A549 (cell line): ENCODE measurements around the gene ABHD17A. TPM values are rescaled to one million over a fixed set of nuclear protein-coding genes. Genes with fewer than 3 reads are reported as not detected.
A peak's percentile ranks its signal among the peaks of the same experiment; 100 is the strongest.
"Not testable (repeated sequence)": the region's sequence is repeated elsewhere in the genome, so short reads cannot be mapped to it uniquely, and the experiment has no call there.

Experiments
- ATAC-seq, 2 experiments: fragments of 200-7000 bp in 1 of 2; fragments of >200 bp in 1 of 2; cut with Nextera tagmentation in 1 of 2; cut with Tn5 transposase in 1 of 2; 3 replicates each; pipeline versions ENCODE4 v1.8.0 to v1.9.1; 2018 to 2020; ENCODE audit warnings: mild to moderate bottlenecking in 1 of 2, moderate library complexity in 1 of 2
- CTCF ChIA-PET: fragments of 300-600 bp; sonication (Branson Sonifier 250); formaldehyde crosslinking; extraction: SDS; loops from one replicate; lab custom pipeline; 2021; ENCODE audit warnings: antibody characterized with exemption, inconsistent platforms; lab: Yijun Ruan, JAX
- POLR2A ChIA-PET: fragments of 350-600 bp; formaldehyde crosslinking; extraction: SDS; loops from one replicate; lab custom pipeline; 2021; ENCODE audit warnings: antibody characterized with exemption, inconsistent platforms; lab: Yijun Ruan, JAX
- DNase-seq, 2 experiments: peaks; one replicate each; pipeline versions ENCODE4 v3.0.0 to v3.0.0-alpha.2; 2011 to 2016; ENCODE audit warnings: low read depth in 1 of 2, low spot score in 1 of 2
- FAIRE-seq: peaks from 2 replicates; lab custom pipeline; 2011; peaks lifted over from hg19 to GRCh38; lab: Jason Lieb, UNC
- H3K27ac ChIP-seq, 2 experiments: fragments of >200 bp; sonication (Bioruptor Twin); formaldehyde crosslinking; 3 replicates each; pipeline ENCODE4 v1.5.1; 2016 to 2017
- H3K4me1 ChIP-seq: fragments of >200 bp; sonication (Bioruptor Twin); formaldehyde crosslinking; 3 replicates; pipeline ENCODE4 v1.6.1; 2016
- H3K4me2 ChIP-seq: fragments of >200 bp; sonication (Bioruptor Twin); formaldehyde crosslinking; 3 replicates; pipeline ENCODE4 v1.6.1; 2016
- H3K4me3 ChIP-seq: fragments of >200 bp; sonication (Bioruptor Twin); formaldehyde crosslinking; 3 replicates; pipeline ENCODE4 v1.5.1; 2016
- H3K9me3 ChIP-seq: fragments of >200 bp; sonication (Bioruptor Twin); formaldehyde crosslinking; 3 replicates; pipeline ENCODE4 v1.6.1; 2016
- BHLHE40 ChIP-seq: IDR thresholded peaks from 2 replicates; pipeline ENCODE4 v1.6.1; 2012; ENCODE audit warnings: low read depth, low read length, inconsistent platforms
- CEBPB ChIP-seq, 2 experiments: fragments of >200 bp in 1 of 2; sonication (Bioruptor Twin) in 1 of 2; formaldehyde crosslinking in 1 of 2; IDR thresholded peaks; 2 replicates each; pipeline ENCODE4 v1.6.1; 2012 to 2016
- JUN ChIP-seq, 2 experiments: fragments of >200 bp; sonication (Bioruptor Twin); formaldehyde crosslinking; IDR thresholded peaks; 2 replicates in 1 of 2; 3 replicates in 1 of 2; pipeline ENCODE4 v1.6.1; 2016 to 2017
- MAZ ChIP-seq: fragments of 150-350 bp; IDR thresholded peaks from 2 replicates; pipeline ENCODE4 v1.6.1; 2014; ENCODE audit warnings: antibody characterized with exemption, low read depth, low read length, borderline replicate concordance
- NFE2L2 ChIP-seq: fragments of 150-350 bp; conservative IDR thresholded peaks from 2 replicates; pipeline ENCODE4 v1.6.1; 2014; ENCODE audit warnings: low read length
- RAD21 ChIP-seq, 2 experiments: fragments of >200 bp in 1 of 2; sonication (Bioruptor Twin) in 1 of 2; formaldehyde crosslinking in 1 of 2; IDR thresholded peaks in 1 of 2; conservative IDR thresholded peaks in 1 of 2; 2 replicates in 1 of 2; 3 replicates in 1 of 2; pipeline ENCODE4 v1.6.1; 2012 to 2018; ENCODE audit warnings: inconsistent platforms in 1 of 2
- RARB ChIP-seq: fragments of 250-450 bp; sonication (Bioruptor Pico); IDR thresholded peaks from 2 replicates; pipeline ENCODE4 v1.8.0; 2021; ENCODE audit warnings: mild to moderate bottlenecking, moderate library complexity
- RFX5 ChIP-seq: fragments of 450-650 bp; IDR thresholded peaks from 2 replicates; pipeline ENCODE4 v1.7.1; 2014; ENCODE audit warnings: antibody characterized with exemption, mild to moderate bottlenecking, moderate library complexity
- RNF2 ChIP-seq: fragments of 200-600 bp; sonication (generic); IDR thresholded peaks from 2 replicates; pipeline ENCODE4 v1.6.1; 2016; ENCODE audit warnings: low read depth, mild to moderate bottlenecking, antibody characterized with exemption, moderate library complexity, borderline replicate concordance
- TFCP2L1 ChIP-seq: fragments of 250-450 bp; sonication (Bioruptor Pico); IDR thresholded peaks from 2 replicates; pipeline ENCODE4 v1.5.0; 2021; ENCODE audit warnings: mild to moderate bottlenecking
- WGBS: methylation state at CpG from one replicate; pipeline ENCODE4 v1.1.6; 2017; ENCODE audit errors: missing lambda C conversion rate; 5-methylcytosine and 5-hydroxymethylcytosine counted together
- polyA minus RNA-seq: library from RNA; depleted of rRNA, polyadenylated mRNA; stranded (reverse); fragments of >200 nt; gene quantifications from 2 replicates; pipeline ENCODE4 v1.2.3, GENCODE V29; 2011; rRNA and poly(A)+ RNA removed
- polyA plus RNA-seq, 4 experiments: library from polyadenylated mRNA; depleted of rRNA in 3 of 4; stranded (reverse); fragments of >200 nt; fragmentation: RNase III in 1 of 4; extraction: RNeasy Plus Mini Kit Qiagen cat#74134 plus additional on column Dnase treatment in 1 of 4; gene quantifications; 2 replicates in 3 of 4; 3 replicates in 1 of 4; pipeline ENCODE4 v1.2.3, GENCODE V29; 2011 to 2017
- TF ChIP-seq, protein P1 (sequence below): fragments of 250-450 bp; sonication (Bioruptor Pico); IDR thresholded peaks from 2 replicates; pipeline ENCODE4 v1.5.0; 2021; ENCODE audit warnings: mild to moderate bottlenecking, moderate library complexity, borderline replicate concordance
- TF ChIP-seq, protein P2 (sequence below): IDR thresholded peaks from 2 replicates; pipeline ENCODE4 v1.6.1; 2012
- TF ChIP-seq, protein P3 (sequence below): fragments of >200 bp; sonication (Bioruptor Twin); formaldehyde crosslinking; IDR thresholded peaks from 3 replicates; pipeline ENCODE4 v1.6.1; 2016
- TF ChIP-seq, protein P4 (sequence below): fragments of >200 bp; sonication (Bioruptor Twin); formaldehyde crosslinking; IDR thresholded peaks from 2 replicates; pipeline ENCODE4 v1.6.1; 2016
- TF ChIP-seq, protein P5 (sequence below): fragments of 200-600 bp; sonication (generic); IDR thresholded peaks from 2 replicates; pipeline ENCODE4 v1.6.1; 2016; ENCODE audit warnings: antibody characterized with exemption, mild to moderate bottlenecking, moderate library complexity

ABHD17A gene
- 12.8 and 14.8 TPM in 2 replicates for polyA plus RNA-seq (2011; rRNA removed)
- polyA plus RNA-seq (2012; cell fraction: cytosol; rRNA removed): 38.5 and 63.7 TPM in 2 replicates
- polyA plus RNA-seq (2012; cell fraction: nucleus; rRNA removed): 70.9 and 111 TPM in 2 replicates
- polyA plus RNA-seq (2017; fragmentation: RNase III; extraction: RNeasy Plus Mini Kit Qiagen cat#74134 plus additional on column Dnase treatment): 20.9 to 23.1 TPM (median 21.7 TPM) in 3 replicates
- polyA minus RNA-seq: 4.3 and 5.5 TPM in 2 replicates

DNA sequence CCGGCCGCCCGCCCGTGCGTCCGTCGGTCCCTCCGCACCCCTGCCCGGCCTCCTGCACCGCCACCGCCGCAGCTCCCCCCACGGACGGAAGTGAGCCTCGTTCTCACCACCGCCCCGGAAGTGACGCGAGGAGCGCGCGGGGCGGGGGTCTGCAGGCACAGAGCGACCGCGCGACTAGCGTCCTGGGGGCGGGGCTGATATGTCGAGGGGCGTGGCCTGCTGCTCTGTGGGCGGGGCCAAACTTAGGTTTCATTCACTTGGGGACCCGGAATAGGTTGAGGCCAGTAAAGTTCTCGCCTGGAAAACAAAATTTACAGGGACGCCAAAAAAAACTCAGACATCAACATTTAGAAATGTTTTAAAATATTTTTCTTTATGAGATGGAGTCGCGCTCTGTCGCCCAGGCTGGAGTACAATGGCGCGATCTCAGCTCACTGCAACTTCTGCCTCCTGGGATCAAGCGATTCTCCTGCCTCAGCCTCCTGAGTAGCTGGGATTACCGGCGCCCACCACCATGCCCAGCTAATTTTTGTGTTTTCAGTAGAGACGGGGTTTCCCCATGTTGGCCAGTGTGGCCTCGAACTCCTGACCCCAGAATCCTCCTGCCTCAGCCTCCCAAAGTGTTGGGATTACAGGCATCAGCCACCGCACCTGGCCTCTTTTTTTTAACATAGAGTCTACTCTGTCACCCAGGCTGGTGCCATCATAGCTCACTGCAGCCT lies at the start of gene ABHD17A:
TSS of gene ABHD17A (minus strand) at position 99 of the 722 bp plus-strand sequence. CDS start 3,930 bp downstream, outside the sequence.
- CTCF ChIA-PET: interaction anchor here (1.1 to 1.6 kb wide), 2 partner anchors 12 to 21 kb away, joined by 4 to 8 read pairs; no protein-coding TSS in a partner anchor
- POLR2A ChIA-PET: interaction anchor here (0.5 to 1.6 kb wide), 5 partner anchors 9 to 1065 kb away, joined by 3 to 10 read pairs (median 4); partner anchors contain the start of gene GADD45B

DNA sequence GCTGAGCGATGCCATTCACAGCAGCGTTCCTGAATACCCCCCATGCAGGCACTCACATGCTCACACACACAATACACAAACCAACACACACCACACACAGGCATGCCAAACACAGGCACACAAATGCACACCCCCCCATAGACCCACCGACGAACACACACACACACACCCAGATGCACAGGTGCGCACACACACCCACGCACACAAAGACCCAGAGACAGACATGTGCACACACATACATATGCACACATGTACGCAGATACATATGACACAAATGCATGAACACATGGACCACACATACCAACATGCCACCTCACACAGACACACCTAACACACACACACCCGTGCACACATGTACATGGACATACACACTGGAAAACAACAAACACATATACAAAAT lies 48.6 kb upstream of the ABHD17A start:
- ATAC-seq (no peak), DNase-seq (no peak)
- H3K4me1 ChIP-seq: peaks cover 5% of the 10 kb centered on the region; the same call in 1 of the 3 replicates
- 84% methylated on average over 8 of the region's 8 CpGs for WGBS
- CTCF ChIA-PET: interaction anchor here (0.6 kb wide), 1 partner anchor 19 kb away, joined by 3 read pairs; no protein-coding TSS in a partner anchor
- POLR2A ChIA-PET: no interaction called here
- no peak for TF ChIP-seq RARB (CRISPR knock-in tag)
- no peak for TF ChIP-seq NFE2L2
- TF ChIP-seq, protein P1, sequence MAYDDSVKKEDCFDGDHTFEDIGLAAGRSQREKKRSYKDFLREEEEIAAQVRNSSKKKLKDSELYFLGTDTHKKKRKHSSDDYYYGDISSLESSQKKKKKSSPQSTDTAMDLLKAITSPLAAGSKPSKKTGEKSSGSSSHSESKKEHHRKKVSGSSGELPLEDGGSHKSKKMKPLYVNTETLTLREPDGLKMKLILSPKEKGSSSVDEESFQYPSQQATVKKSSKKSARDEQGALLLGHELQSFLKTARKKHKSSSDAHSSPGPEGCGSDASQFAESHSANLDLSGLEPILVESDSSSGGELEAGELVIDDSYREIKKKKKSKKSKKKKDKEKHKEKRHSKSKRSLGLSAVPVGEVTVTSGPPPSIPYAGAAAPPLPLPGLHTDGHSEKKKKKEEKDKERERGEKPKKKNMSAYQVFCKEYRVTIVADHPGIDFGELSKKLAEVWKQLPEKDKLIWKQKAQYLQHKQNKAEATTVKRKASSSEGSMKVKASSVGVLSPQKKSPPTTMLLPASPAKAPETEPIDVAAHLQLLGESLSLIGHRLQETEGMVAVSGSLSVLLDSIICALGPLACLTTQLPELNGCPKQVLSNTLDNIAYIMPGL: no peak
- TF ChIP-seq, all 56 proteins: peak for 0
- no peak overlapping the region for H3K4me2 ChIP-seq
- no peak for FAIRE-seq
- H3K9me3 ChIP-seq: peaks cover 5% of the 10 kb centered on the region; the same call in 1 of the 3 replicates
- H3K27ac ChIP-seq: no peak overlapping the region
- no peak overlapping the region for H3K4me3 ChIP-seq

More for the DNA sequence above, at the start of gene ABHD17A:
- peak within 1 kb of the TSS; percentile 95 for H3K4me2 ChIP-seq
- ATAC-seq: peak; percentile 90 to 94
- TF ChIP-seq, protein P2, sequence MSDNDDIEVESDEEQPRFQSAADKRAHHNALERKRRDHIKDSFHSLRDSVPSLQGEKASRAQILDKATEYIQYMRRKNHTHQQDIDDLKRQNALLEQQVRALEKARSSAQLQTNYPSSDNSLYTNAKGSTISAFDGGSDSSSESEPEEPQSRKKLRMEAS: peak; percentile 50; the same call in 1 of the 2 replicates
- TF ChIP-seq, protein P3, sequence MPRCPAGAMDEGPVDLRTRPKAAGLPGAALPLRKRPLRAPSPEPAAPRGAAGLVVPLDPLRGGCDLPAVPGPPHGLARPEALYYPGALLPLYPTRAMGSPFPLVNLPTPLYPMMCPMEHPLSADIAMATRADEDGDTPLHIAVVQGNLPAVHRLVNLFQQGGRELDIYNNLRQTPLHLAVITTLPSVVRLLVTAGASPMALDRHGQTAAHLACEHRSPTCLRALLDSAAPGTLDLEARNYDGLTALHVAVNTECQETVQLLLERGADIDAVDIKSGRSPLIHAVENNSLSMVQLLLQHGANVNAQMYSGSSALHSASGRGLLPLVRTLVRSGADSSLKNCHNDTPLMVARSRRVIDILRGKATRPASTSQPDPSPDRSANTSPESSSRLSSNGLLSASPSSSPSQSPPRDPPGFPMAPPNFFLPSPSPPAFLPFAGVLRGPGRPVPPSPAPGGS: 0 out of 3 replicates have a peak, but pooled peaks have one; percentile 6
- TF ChIP-seq MAZ: peak; percentile 70; the same call in 1 of the 2 replicates
- peak within 1 kb of the TSS; percentile 89 for H3K4me3 ChIP-seq
- peak within 1 kb of the TSS; percentile 79 to 98 for H3K27ac ChIP-seq
- peak; percentile 62 to 88 for DNase-seq
- 33% methylated on average over 23 of the region's 46 CpGs for WGBS
- not testable (repeated sequence) for H3K4me1 ChIP-seq, H3K9me3 ChIP-seq, FAIRE-seq

DNA sequence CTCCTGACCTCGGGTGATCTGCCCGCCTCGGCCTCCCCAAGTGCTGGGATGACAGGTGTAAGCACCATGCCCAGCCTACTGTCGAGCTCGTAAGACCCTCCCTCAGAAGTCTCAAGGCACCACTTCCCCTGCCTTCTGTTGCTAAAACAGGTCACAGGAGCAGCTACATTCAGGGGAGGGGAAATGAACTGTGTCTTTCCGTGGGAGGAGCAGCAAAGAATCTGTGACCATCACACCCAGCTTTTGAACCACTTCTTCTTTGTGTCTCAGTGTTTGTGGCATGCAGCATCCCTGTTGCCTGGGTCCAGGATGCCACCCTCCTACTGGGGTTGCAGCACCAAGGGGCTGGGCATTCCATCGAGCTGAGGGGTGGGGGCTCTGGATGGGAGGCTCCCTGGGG lies 47.9 kb upstream of the ABHD17A start:
- DNase-seq (no peak), ATAC-seq (no peak), FAIRE-seq (no peak)
- WGBS: 79% methylated on average over 4 of the region's 7 CpGs
- ChIA-PET POLR2A (no interaction called here), CTCF (interaction anchor here (0.9 to 1.4 kb wide), 2 partner anchors 13 to 36 kb away, joined by 3 to 4 read pairs; no protein-coding TSS in a partner anchor)
- H3K4me1 ChIP-seq: peaks cover 5% of the 10 kb centered on the region; the same call in 1 of the 3 replicates
- no peak overlapping the region for H3K4me2 ChIP-seq
- H3K9me3 ChIP-seq: peaks cover 5% of the 10 kb centered on the region; the same call in 1 of the 3 replicates
- no peak overlapping the region for H3K4me3 ChIP-seq
- no peak overlapping the region for H3K27ac ChIP-seq
- TF ChIP-seq, protein P3: no peak
- no peak for TF ChIP-seq BHLHE40
- no peak for TF ChIP-seq JUN (IDR thresholded peaks at IDR 0.05)
- TF ChIP-seq TFCP2L1: no peak
- TF ChIP-seq RAD21 (conservative IDR thresholded peaks at IDR 0.05 in 1 of 2, IDR thresholded peaks at IDR 0.05 in 1 of 2): no peak
- no peak for TF ChIP-seq RNF2
- TF ChIP-seq, protein P4, sequence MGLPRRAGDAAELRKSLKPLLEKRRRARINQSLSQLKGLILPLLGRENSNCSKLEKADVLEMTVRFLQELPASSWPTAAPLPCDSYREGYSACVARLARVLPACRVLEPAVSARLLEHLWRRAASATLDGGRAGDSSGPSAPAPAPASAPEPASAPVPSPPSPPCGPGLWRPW: no peak
- TF ChIP-seq RFX5: no peak
- no peak for TF ChIP-seq CEBPB (IDR thresholded peaks at IDR 0.05)
- TF ChIP-seq, protein P5, sequence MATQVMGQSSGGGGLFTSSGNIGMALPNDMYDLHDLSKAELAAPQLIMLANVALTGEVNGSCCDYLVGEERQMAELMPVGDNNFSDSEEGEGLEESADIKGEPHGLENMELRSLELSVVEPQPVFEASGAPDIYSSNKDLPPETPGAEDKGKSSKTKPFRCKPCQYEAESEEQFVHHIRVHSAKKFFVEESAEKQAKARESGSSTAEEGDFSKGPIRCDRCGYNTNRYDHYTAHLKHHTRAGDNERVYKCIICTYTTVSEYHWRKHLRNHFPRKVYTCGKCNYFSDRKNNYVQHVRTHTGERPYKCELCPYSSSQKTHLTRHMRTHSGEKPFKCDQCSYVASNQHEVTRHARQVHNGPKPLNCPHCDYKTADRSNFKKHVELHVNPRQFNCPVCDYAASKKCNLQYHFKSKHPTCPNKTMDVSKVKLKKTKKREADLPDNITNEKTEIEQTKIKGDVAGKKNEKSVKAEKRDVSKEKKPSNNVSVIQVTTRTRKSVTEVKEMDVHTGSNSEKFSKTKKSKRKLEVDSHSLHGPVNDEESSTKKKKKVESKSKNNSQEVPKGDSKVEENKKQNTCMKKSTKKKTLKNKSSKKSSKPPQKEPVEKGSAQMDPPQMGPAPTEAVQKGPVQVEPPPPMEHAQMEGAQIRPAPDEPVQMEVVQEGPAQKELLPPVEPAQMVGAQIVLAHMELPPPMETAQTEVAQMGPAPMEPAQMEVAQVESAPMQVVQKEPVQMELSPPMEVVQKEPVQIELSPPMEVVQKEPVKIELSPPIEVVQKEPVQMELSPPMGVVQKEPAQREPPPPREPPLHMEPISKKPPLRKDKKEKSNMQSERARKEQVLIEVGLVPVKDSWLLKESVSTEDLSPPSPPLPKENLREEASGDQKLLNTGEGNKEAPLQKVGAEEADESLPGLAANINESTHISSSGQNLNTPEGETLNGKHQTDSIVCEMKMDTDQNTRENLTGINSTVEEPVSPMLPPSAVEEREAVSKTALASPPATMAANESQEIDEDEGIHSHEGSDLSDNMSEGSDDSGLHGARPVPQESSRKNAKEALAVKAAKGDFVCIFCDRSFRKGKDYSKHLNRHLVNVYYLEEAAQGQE: no peak
